ENCODE results near the gene PRKCD. TPM values are rescaled to one million over a fixed set of nuclear protein-coding genes. Genes with fewer than 3 reads are reported as not detected.

PRKCD gene
- total RNA-seq, 6 donors from 2014 or later: 57.7 to 116 (median 67.9) TPM

- Histone ChIP-seq H3K4me3 (peak overlapping the region in 1 of 4 donors; percentile 28), H3K4me1 (peaks cover 53 to 86% (median 60%) of the 10 kb centered on the region in 4 donors), H3K36me3 (peaks cover 4 to 31% (median 21%) of the 10 kb centered on the region in 4 donors), H3K27ac (peak overlapping the region in 2 of 4 donors; percentile 63 to 96), H3K9me3 (no peaks in the 10 kb centered on the region), H3K27me3 (no peaks in the 10 kb centered on the region)
- no peak for ATAC-seq (ENCODE audit: low FRiP score in 2 of 2)
- WGBS, 2 donors: 66 to 89% methylated on average over 6 to 7 of the region's 7 CpGs
- TF ChIP-seq POLR2AphosphoS5 (IDR thresholded peaks at IDR 0.05) (no peak), CTCF (IDR thresholded peaks at IDR 0.05) (no peak), POLR2A (IDR thresholded peaks at IDR 0.05) (no peak), EP300 (IDR thresholded peaks at IDR 0.05) (no peak)
- no peak for DNase-seq
Observed at GRCh38 chr3:53171064-53171418, 10.0 kb downstream of the PRKCD start.

- WGBS, 2 donors: 44 to 76% methylated on average over 6 to 7 of the region's 7 CpGs
- Histone ChIP-seq H3K4me1 (peaks cover 44 to 84% (median 50%) of the 10 kb centered on the region in 4 donors), H3K27me3 (no peaks in the 10 kb centered on the region), H3K9me3 (no peaks in the 10 kb centered on the region), H3K36me3 (peaks cover 4 to 31% (median 19%) of the 10 kb centered on the region in 4 donors), H3K27ac (peak overlapping the region in 2 of 4 donors; percentile 63 to 96), H3K4me3 (no peak overlapping the region)
- TF ChIP-seq POLR2AphosphoS5 (IDR thresholded peaks at IDR 0.05) (no peak), CTCF (IDR thresholded peaks at IDR 0.05) (no peak), POLR2A (IDR thresholded peaks at IDR 0.05) (no peak), EP300 (IDR thresholded peaks at IDR 0.05) (no peak)
- no peak for ATAC-seq (ENCODE audit: low FRiP score in 2 of 2)
- no peak for DNase-seq
Observed at GRCh38 chr3:53171827-53172505, 11.0 kb downstream of the PRKCD start.

GRCh38 chr3:53173107-53173506, 12.1 kb downstream of the PRKCD start:
- 80 to 97% methylated on average over 5 of the region's 5 CpGs for WGBS, 2 donors
- Histone ChIP-seq H3K27me3 (no peaks in the 10 kb centered on the region), H3K9me3 (no peaks in the 10 kb centered on the region), H3K27ac (no peak overlapping the region), H3K4me3 (no peak overlapping the region), H3K36me3 (peaks cover 4 to 33% (median 21%) of the 10 kb centered on the region in 4 donors), H3K4me1 (peaks cover 33 to 73% (median 39%) of the 10 kb centered on the region in 4 donors)
- TF ChIP-seq CTCF (IDR thresholded peaks at IDR 0.05): no peak
- no peak for TF ChIP-seq POLR2A (IDR thresholded peaks at IDR 0.05)
- TF ChIP-seq EP300 (IDR thresholded peaks at IDR 0.05): no peak
- TF ChIP-seq POLR2AphosphoS5 (IDR thresholded peaks at IDR 0.05): no peak
- no peak for DNase-seq
- ATAC-seq (ENCODE audit: low FRiP score in 2 of 2): no peak

- peak overlapping the region in 1 of 4 donors; percentile 10 for H3K27ac ChIP-seq
- no peak overlapping the region for H3K4me3 ChIP-seq
- H3K4me1 ChIP-seq: peaks cover 19 to 58% (median 26%) of the 10 kb centered on the region in 4 donors
- H3K27me3 ChIP-seq: no peaks in the 10 kb centered on the region
- WGBS, 2 donors: 75 to 82% methylated on average over 4 to 9 of the region's 9 CpGs
- no peaks in the 10 kb centered on the region for H3K9me3 ChIP-seq
- no peak for ATAC-seq (ENCODE audit: low FRiP score in 2 of 2)
- H3K36me3 ChIP-seq: peaks cover 14 to 48% (median 36%) of the 10 kb centered on the region in 4 donors
- DNase-seq: no peak
- TF ChIP-seq EP300 (IDR thresholded peaks at IDR 0.05) (no peak), CTCF (IDR thresholded peaks at IDR 0.05) (no peak), POLR2A (IDR thresholded peaks at IDR 0.05) (no peak), POLR2AphosphoS5 (IDR thresholded peaks at IDR 0.05) (no peak)
Observed at GRCh38 chr3:53174346-53175250, 13.6 kb downstream of the PRKCD start.

Measured in upper lobe of left lung (tissue), 6 donors.